Neutrophil (primary cell): ENCODE results near the gene ANKRD44.
"Not testable (repeated sequence)": the region's sequence is repeated elsewhere in the genome, so short reads cannot be mapped to it uniquely, and the experiment has no call there.

Experiments used
- H3K27ac ChIP-seq: fragments of 200-600 bp; sonication (generic); 2 replicates; pipeline ENCODE4 v1.5.1; 2016; ENCODE audit warnings: mild to moderate bottlenecking, moderate library complexity
- H3K27me3 ChIP-seq: fragments of 200-600 bp; sonication (generic); 2 replicates; pipeline ENCODE4 v1.6.0; 2016; ENCODE audit warnings: mild to moderate bottlenecking
- H3K36me3 ChIP-seq: fragments of 200-600 bp; sonication (generic); 2 replicates; pipeline ENCODE4 v1.5.1; 2017
- H3K4me1 ChIP-seq, 2 experiments: fragments of 200-600 bp in 1 of 2; sonication (generic) in 1 of 2; 1 replicate in 1 of 2; 2 replicates in 1 of 2; pipeline versions ENCODE4 v1.5.1 to v1.6.1; 2013 to 2016; ENCODE audit warnings: low read depth in 1 of 2, low read length in 1 of 2, mild to moderate bottlenecking in 1 of 2, moderate library complexity in 1 of 2; ENCODE audit not compliant: control insufficient read depth in 1 of 2, insufficient read depth in 1 of 2
- H3K4me3 ChIP-seq, 2 experiments: fragments of 200-600 bp in 1 of 2; sonication (generic) in 1 of 2; 1 replicate in 1 of 2; 2 replicates in 1 of 2; pipeline ENCODE4 v1.5.1; 2013 to 2016; ENCODE audit warnings: low read depth in 1 of 2, low read length in 1 of 2, mild to moderate bottlenecking in 1 of 2, moderate library complexity in 1 of 2
- H3K9me3 ChIP-seq: fragments of 200-600 bp; sonication (generic); 2 replicates; pipeline ENCODE4 v1.5.1; 2016
- CTCF ChIP-seq: fragments of 200-600 bp; sonication (generic); IDR thresholded peaks from 2 replicates; pipeline ENCODE4 v1.5.1; 2016; ENCODE audit warnings: antibody characterized with exemption

The ANKRD44 gene

GRCh38 chr2:197297266-197297665, 13.3 kb downstream of the ANKRD44 start:
- Histone ChIP-seq H3K4me1 (peaks cover 94 to 97% of the 10 kb centered on the region in 2 experiments), H3K27ac (peak overlapping the region; percentile 99), H3K9me3 (no peaks in the 10 kb centered on the region), H3K27me3 (no peaks in the 10 kb centered on the region), H3K4me3 (peak overlapping the region; percentile 40 to 56), H3K36me3 (peaks cover 3% of the 10 kb centered on the region)
- no peak for TF ChIP-seq CTCF

- no peaks in the 10 kb centered on the region for H3K27me3 ChIP-seq
- peak overlapping the region; percentile 40 to 56 for H3K4me3 ChIP-seq
- H3K4me1 ChIP-seq = peaks cover 90 to 96% of the 10 kb centered on the region in 2 experiments
- H3K9me3 ChIP-seq = no peaks in the 10 kb centered on the region
- peak overlapping the region; percentile 99 for H3K27ac ChIP-seq
- no peak for TF ChIP-seq CTCF
- peaks cover 3% of the 10 kb centered on the region for H3K36me3 ChIP-seq
Measured at GRCh38 chr2:197296835-197297234, 13.7 kb downstream of the ANKRD44 start.

- Histone ChIP-seq H3K27me3 (no peaks in the 10 kb centered on the region), H3K36me3 (peaks cover 7% of the 10 kb centered on the region), H3K9me3 (no peaks in the 10 kb centered on the region), H3K27ac (peak overlapping the region; percentile 99), H3K4me3 (peak overlapping the region in 1 of 2 experiments; percentile 30), H3K4me1 (peaks cover 70 to 72% of the 10 kb centered on the region in 2 experiments)
- TF ChIP-seq CTCF = no peak
Measured at GRCh38 chr2:197294260-197294659, 16.3 kb downstream of the ANKRD44 start.

- Histone ChIP-seq H3K27ac (peak overlapping the region; percentile 99), H3K9me3 (no peaks in the 10 kb centered on the region), H3K27me3 (no peaks in the 10 kb centered on the region), H3K36me3 (peaks cover 7% of the 10 kb centered on the region), H3K4me3 (peak overlapping the region in 1 of 2 experiments; percentile 30), H3K4me1 (peaks cover 62 to 64% of the 10 kb centered on the region in 2 experiments)
- no peak for TF ChIP-seq CTCF
Measured at GRCh38 chr2:197293252-197294007, 17.1 kb downstream of the ANKRD44 start.

- Histone ChIP-seq H3K4me1 (peaks cover 58 to 61% of the 10 kb centered on the region in 2 experiments), H3K36me3 (peaks cover 7% of the 10 kb centered on the region), H3K4me3 (peak overlapping the region in 1 of 2 experiments; percentile 30), H3K27ac (peak overlapping the region; percentile 99), H3K9me3 (no peaks in the 10 kb centered on the region), H3K27me3 (no peaks in the 10 kb centered on the region)
- no peak for TF ChIP-seq CTCF
Measured at GRCh38 chr2:197292619-197293018, 18.0 kb downstream of the ANKRD44 start.

GRCh38 chr2:197287596-197287932, 23.0 kb downstream of the ANKRD44 start:
- not testable (repeated sequence) for H3K9me3 ChIP-seq, H3K4me3 ChIP-seq, H3K36me3 ChIP-seq, H3K27me3 ChIP-seq
- H3K27ac ChIP-seq = peak overlapping the region; percentile 86
- peaks cover 32 to 38% of the 10 kb centered on the region in 2 experiments for H3K4me1 ChIP-seq
